D721Med (cell line): ENCODE results near the gene AP4B1.

ENCODE experiments used
- DNase-seq: peaks from one replicate; pipeline ENCODE4 v3.0.0; 2011; ENCODE audit warnings: low spot score; ENCODE audit not compliant: insufficient read length
- FAIRE-seq: peaks from 2 replicates; lab custom pipeline; 2011; peaks lifted over from hg19 to GRCh38; lab: Jason Lieb, UNC
- TF ChIP-seq, protein P1 (sequence below): IDR thresholded peaks from 2 replicates; pipeline ENCODE4 v1.5.1; 2012; ENCODE audit warnings: mild to moderate bottlenecking, control low read depth; ENCODE audit not compliant: insufficient read depth; ENCODE audit errors: missing control alignments

AP4B1 gene

DNA sequence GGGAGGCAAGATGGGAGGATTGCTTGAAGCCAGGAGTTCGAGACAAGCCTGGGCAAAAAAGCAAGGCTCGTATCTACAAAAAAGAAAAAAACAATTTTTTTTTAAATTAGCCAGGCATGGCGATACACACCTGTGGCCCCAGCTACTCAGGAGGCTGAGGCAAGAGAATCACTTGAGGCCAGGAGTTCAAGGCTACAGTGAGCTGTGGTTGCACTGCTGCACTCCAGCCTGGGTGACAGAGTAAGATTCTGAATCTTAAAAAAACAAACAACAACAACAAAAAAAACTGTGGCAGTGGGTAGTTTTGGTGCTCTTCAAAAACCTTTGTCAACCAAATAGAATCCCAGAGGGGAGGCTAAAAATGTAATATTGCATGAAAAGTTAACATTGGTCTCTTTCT lies 33.8 kb downstream of the AP4B1 start:
- DNase-seq (no peak), FAIRE-seq (no peak)
- TF ChIP-seq, protein P1, sequence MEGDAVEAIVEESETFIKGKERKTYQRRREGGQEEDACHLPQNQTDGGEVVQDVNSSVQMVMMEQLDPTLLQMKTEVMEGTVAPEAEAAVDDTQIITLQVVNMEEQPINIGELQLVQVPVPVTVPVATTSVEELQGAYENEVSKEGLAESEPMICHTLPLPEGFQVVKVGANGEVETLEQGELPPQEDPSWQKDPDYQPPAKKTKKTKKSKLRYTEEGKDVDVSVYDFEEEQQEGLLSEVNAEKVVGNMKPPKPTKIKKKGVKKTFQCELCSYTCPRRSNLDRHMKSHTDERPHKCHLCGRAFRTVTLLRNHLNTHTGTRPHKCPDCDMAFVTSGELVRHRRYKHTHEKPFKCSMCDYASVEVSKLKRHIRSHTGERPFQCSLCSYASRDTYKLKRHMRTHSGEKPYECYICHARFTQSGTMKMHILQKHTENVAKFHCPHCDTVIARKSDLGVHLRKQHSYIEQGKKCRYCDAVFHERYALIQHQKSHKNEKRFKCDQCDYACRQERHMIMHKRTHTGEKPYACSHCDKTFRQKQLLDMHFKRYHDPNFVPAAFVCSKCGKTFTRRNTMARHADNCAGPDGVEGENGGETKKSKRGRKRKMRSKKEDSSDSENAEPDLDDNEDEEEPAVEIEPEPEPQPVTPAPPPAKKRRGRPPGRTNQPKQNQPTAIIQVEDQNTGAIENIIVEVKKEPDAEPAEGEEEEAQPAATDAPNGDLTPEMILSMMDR, result no peak

DNA sequence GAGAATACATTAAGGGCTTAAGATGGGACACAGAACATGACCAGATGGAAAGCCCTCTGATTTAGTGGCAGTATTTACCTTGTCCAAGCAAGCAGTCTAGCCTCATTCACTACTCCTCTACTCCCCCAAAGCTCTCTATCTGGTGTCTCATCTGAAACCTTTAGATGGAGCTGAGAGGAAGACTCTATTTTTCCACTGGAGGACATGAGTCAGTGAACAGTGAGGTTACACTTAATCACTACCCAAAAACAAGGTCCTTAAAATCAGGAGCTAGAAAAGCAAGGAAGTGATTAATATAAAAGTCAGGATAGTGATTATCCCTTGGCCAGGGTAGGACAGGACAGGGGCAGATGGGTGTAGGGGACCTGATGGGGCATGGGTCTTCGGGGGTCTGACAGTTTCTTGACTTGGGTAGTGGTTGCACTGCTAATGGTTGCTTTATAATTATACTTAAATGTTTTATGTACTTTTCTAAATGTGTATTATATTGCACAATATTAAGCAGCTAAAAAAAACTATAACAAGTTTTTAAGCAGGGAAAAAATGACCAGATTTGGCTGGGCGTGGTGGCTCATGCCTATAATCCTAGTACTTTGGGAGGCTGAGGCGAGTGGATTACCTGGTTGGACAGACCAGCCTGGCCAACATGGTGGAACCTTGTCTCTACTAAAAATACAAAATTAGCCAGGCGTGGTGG lies 36.1 kb downstream of the AP4B1 start:
- FAIRE-seq (no peak), DNase-seq (no peak)
- TF ChIP-seq, protein P1, result no peak

DNA sequence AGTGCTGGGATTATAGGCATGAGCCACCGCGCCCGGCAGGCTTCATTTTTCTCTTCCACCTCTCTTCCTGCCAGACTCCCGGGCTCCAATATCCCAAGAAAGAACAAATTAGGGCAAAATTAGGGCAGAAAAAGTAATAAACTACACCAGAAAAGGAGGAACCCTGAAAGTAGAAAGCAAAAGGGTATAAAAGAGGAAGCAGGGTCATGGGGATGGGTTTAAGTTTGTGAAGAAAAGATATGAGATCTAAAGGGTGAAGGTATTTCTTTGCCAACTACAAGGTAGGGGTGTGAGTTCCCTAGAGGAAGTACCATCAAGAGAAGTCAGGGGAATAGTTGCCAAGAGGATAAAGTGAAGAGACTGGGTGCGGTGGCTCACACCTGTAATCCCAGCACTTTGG lies 43.0 kb downstream of the AP4B1 start:
- no peak for FAIRE-seq
- TF ChIP-seq, protein P1, result no peak

DNA sequence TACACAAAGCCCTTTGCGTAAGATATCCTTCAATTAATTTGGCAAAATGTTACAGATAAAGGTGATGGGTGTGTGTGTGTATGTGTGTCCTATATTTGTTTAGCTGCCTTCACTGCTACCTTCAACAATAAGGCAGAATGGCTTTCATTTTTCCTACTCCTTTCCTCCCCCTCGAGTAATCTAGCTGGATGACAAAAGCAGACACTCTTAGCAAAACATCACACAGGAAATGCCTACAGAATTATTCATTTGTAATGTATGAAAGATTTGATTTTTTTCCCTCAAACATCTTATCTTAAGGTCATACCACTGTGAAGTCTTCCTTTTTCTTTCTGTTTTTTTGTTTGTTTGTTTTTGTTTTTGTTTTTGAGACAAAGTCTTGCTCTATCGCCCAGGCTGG lies 43.7 kb downstream of the AP4B1 start:
- no peak for FAIRE-seq
- TF ChIP-seq, protein P1, result no peak
- DNase-seq, result no peak

More for the DNA sequence above, 43.0 kb downstream of the AP4B1 start:
- DNase-seq, result no peak

DNA sequence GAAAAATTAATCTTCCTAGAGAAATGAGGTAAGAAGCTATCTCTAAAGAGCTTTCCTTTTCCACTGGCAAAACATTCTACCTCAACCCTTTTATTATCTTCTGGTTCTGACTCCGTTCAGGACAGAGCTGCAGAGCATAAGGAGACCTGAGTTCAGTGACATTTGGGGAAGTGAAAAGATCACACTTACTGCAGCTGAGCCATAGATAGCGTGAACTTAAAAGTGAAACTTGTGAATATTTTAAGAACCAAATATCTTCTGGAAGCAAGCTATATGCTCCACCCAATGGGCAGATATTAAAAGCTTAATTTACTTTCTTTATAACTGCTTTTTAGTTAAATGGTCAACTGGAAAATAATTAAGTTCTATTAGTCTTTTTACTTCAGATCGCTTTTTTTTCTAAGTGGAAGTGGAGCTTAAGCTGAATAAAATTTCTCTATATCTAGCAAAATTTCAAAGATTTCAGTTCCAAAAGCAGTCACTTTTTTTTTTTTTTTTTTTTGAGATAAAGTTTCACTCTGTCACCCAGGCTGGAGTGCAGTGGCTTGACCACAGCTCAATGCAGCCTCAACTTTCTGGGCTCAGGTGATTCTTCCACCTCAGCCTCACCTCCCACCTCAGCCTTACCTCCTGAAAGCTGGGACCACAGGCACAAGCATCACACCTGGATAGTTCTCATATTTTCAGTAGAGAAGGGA lies 45.0 kb downstream of the AP4B1 start:
- TF ChIP-seq, protein P1, result no peak
- no peak for FAIRE-seq
- no peak for DNase-seq

DNA sequence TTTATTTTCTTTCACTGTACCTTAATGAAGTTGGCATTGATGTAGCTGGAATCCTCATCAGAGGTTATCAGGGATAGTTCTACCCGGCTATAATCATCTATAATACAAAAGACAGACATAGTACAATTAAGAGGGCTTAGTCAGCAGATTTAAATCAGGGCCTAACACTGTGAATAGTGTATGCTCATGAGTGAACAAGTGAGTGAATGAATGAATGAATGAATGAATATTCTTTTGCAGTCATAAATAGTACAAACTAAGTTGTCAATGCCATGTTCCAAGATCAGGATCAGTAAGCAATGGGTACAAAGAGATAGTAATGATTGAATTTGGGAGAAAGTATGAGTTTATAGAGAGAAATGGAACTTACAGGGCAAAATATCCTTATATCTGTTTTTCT lies 45.6 kb downstream of the AP4B1 start:
- DNase-seq, result no peak

More for the DNA sequence above, 45.6 kb downstream of the AP4B1 start:
- TF ChIP-seq, protein P1, result no peak
- FAIRE-seq, result no peak
